ENCODE results near the gene APOBR. TPM values are rescaled to one million over a fixed set of nuclear protein-coding genes. Genes with fewer than 3 reads are reported as not detected.

Gene APOBR
- total and polyA plus RNA-seq, 2 of the 13 experiments (the other 11 are each of a cell fraction or from before 2014, with no cell fraction given) = 0.03 TPM; not detected in 1

DNA sequence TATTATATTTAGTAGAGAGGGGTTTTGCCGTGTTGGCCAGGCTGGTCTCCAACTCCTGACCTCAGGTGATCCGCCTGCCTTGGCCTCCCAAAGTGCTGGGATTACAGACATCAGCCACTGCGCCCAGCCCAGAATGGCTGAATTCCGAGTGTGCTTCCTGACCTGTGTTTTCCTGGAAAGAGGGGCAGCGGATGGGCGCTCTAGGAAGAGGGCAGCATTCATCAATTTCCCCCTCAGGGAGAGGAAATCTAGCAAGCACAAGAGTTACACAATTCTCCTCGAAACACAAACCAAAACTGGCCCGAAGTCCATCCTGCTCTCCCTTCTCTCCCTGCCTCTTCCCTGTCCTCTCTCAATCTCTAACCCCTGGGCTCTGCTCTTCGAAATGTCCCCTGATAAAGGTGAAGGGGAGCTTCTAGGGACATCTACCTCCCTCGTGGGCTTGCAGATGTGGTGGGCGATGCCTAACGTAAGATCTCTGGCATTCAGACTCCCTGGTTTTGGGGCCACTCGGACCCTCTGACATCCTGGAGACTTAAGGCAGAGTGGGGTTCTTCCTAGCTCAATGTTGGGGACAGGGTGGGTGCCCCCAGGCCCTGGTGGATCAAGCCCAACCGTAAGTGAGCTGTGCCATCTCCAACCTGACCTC is 11.2 kb downstream of the APOBR start (continued):
- no peak for TF ChIP-seq ZNF20 (CRISPR knock-in tag; IDR thresholded peaks at IDR 0.05)
- no peak; the same call in 1 of the 2 replicates for TF ChIP-seq MEF2D (CRISPR knock-in tag; IDR thresholded peaks at IDR 0.05)
- peak; percentile 50; the same call in 1 of the 2 replicates for TF ChIP-seq ZNF614 (CRISPR knock-in tag; IDR thresholded peaks at IDR 0.05; ENCODE audit: borderline replicate concordance)
- TF ChIP-seq ZNF276 (CRISPR knock-in tag; IDR thresholded peaks at IDR 0.05; ENCODE audit: low read depth) = no peak
- TF ChIP-seq PAXIP1 (CRISPR knock-in tag; conservative IDR thresholded peaks at IDR 0.05) = peak; percentile 84
- TF ChIP-seq ARNT2 (CRISPR knock-in tag; IDR thresholded peaks at IDR 0.05; ENCODE audit: low read depth) = no peak
- TF ChIP-seq TOE1 (CRISPR knock-in tag; IDR thresholded peaks at IDR 0.05) = no peak
- no peak for TF ChIP-seq ZNF501 (CRISPR knock-in tag; IDR thresholded peaks at IDR 0.05)
- no peak for TF ChIP-seq ZSCAN22 (CRISPR knock-in tag; IDR thresholded peaks at IDR 0.05)
- no peak for TF ChIP-seq KDM4B (CRISPR knock-in tag; IDR thresholded peaks at IDR 0.05)
- TF ChIP-seq SUZ12 (IDR thresholded peaks at IDR 0.05; ENCODE audit: low read depth, low read length) = no peak
- 0 out of 2 replicates have a peak, but pooled peaks have one; percentile 30 for TF ChIP-seq ZNF275 (CRISPR knock-in tag; IDR thresholded peaks at IDR 0.05; ENCODE audit: borderline replicate concordance)
- 0 out of 2 replicates have a peak, but pooled peaks have one; percentile 55 for TF ChIP-seq ZNF256 (CRISPR knock-in tag; conservative IDR thresholded peaks at IDR 0.05)
- TF ChIP-seq, protein P1, sequence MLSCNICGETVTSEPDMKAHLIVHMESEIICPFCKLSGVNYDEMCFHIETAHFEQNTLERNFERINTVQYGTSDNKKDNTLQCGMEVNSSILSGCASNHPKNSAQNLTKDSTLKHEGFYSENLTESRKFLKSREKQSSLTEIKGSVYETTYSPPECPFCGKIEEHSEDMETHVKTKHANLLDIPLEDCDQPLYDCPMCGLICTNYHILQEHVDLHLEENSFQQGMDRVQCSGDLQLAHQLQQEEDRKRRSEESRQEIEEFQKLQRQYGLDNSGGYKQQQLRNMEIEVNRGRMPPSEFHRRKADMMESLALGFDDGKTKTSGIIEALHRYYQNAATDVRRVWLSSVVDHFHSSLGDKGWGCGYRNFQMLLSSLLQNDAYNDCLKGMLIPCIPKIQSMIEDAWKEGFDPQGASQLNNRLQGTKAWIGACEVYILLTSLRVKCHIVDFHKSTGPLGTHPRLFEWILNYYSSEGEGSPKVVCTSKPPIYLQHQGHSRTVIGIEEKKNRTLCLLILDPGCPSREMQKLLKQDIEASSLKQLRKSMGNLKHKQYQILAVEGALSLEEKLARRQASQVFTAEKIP (CRISPR knock-in tag; IDR thresholded peaks at IDR 0.05; ENCODE audit: borderline replicate concordance) = no peak
- TF ChIP-seq ZKSCAN5 (CRISPR knock-in tag; IDR thresholded peaks at IDR 0.05) = no peak
- no peak for TF ChIP-seq MXD3 (CRISPR knock-in tag; IDR thresholded peaks at IDR 0.05)
- TF ChIP-seq GMEB1 (CRISPR knock-in tag; IDR thresholded peaks at IDR 0.05; ENCODE audit: borderline replicate concordance) = no peak

Measured in HepG2 (cell line).